Mucosa of descending colon (tissue), 3 donors: Measurements from ENCODE around the gene LOXHD1. TPM values are rescaled to one million over a fixed set of nuclear protein-coding genes. Genes with fewer than 3 reads are reported as not detected.
A peak's percentile ranks its signal among the peaks of the same experiment; 100 is the strongest.

ENCODE experiments used
- ATAC-seq: fragments of 200-7000 bp; cut with Tn5 transposase; one replicate; pipeline ENCODE4 v1.9.1; 2020; ENCODE audit warnings: mild to moderate bottlenecking, moderate library complexity
- DNase-seq, 3 donors: peaks; one replicate each; pipeline ENCODE4 v3.0.0-alpha.2; 2020
- H3K36me3 ChIP-seq: fragments of 200-600 bp; one replicate; pipeline ENCODE4 v1.8.0; 2021; ENCODE audit warnings: low read depth, mild to moderate bottlenecking
- H3K4me1 ChIP-seq: fragments of 200-600 bp; one replicate; pipeline ENCODE4 v1.8.0; 2021; ENCODE audit warnings: low read depth, mild to moderate bottlenecking
- H3K4me3 ChIP-seq: fragments of 200-600 bp; one replicate; pipeline ENCODE4 v1.8.0; 2021; ENCODE audit warnings: mild to moderate bottlenecking
- H3K9me3 ChIP-seq: fragments of 200-600 bp; one replicate; pipeline ENCODE4 v1.8.0; 2021; ENCODE audit warnings: mild to moderate bottlenecking
- CTCF ChIP-seq: fragments of 200-600 bp; IDR thresholded peaks from one replicate; pipeline ENCODE4 v1.8.0; 2022; ENCODE audit warnings: antibody characterized with exemption, mild to moderate bottlenecking
- intact Hi-C, 2 donors: fragments of 100-400 bp; cut with DNase I in 1 of 2; cut with micrococcal nuclease in 1 of 2; formaldehyde crosslinking; loops; one replicate each; pipeline versions ENCODE4 v1.11.0 to v1.11.1; 2022; cut with DNase I, micrococcal nuclease
- total RNA-seq, 3 donors: library from RNA; stranded (reverse); fragmentation: NEBNext Ultra II Directional in 2 of 3; extraction: Animal tissue kit (Norgen Biotek cat#: 25700) in 2 of 3; gene quantifications; one replicate each; pipeline versions ENCODE4 v1.2.1 to v1.2.4, GENCODE V29; 2021 to 2023
- donor health status: DM: no; HTN: no; CAD: no; lungs with moderate emphysema.
- donor health status: DM: no; HTN: no; CAD: no.
- donor health status: DM: no; HTN: yes; CAD: no.

Gene LOXHD1
- total RNA-seq, 3 donors from 2014 or later, result 0.06 TPM; not detected in 2

DNA sequence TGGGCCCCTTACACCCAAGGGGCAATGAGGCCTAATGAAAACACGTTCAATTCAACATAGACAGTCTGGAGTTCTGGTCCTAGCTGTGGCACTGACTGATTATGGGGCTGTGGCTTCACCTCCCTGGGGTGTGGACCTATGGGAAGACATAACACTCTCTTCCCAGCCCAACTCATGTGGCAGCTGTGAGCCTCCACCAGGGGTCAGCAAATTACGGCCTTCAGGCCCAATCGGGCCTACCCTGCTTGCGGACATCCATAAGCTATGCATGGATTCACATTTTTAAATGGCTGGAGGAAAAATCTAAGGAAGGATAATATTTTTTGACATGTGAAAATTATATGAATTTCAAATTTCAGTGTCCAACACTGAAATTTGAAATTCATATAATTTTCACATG, 101.3 kb downstream of the LOXHD1 start:
- no peak for ATAC-seq
- H3K4me3 ChIP-seq, result no peak overlapping the region
- TF ChIP-seq CTCF, result no peak
- no peaks in the 10 kb centered on the region for H3K4me1 ChIP-seq
- H3K9me3 ChIP-seq, result no peaks in the 10 kb centered on the region
- peak in 1 of 3 donors; percentile 14 for DNase-seq
- intact Hi-C loops, result no loop called here
- H3K36me3 ChIP-seq, result no peaks in the 10 kb centered on the region

DNA sequence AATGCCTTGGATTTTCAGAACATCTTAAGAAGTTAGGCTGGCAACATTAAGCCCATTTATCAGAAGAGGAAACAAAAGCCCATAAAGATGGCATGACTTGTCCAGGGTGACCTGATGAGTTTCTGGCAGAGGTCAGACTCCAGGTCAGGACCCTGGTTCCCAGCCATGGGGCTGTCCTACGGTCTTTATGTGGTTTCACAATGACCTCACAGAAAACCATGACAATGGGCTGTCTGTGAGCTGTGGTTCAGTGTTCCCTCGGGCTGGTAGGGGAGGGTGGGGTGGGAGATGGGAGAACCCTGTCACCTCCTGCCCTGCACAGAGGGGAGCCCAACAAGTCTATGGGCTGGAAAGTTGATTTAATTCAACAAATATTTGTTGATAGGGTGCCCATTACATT, 101.8 kb downstream of the LOXHD1 start:
- TF ChIP-seq CTCF, result no peak
- Histone ChIP-seq H3K36me3 (no peaks in the 10 kb centered on the region), H3K4me1 (no peaks in the 10 kb centered on the region), H3K4me3 (no peak overlapping the region), H3K9me3 (no peaks in the 10 kb centered on the region)
- intact Hi-C loops, result no loop called here
- DNase-seq, result no peak
- no peak for ATAC-seq

- no peak for TF ChIP-seq CTCF
- intact Hi-C loops, result no loop called here
- ATAC-seq (no peak), DNase-seq (no peak)
- Histone ChIP-seq H3K4me3 (no peak overlapping the region), H3K4me1 (no peaks in the 10 kb centered on the region), H3K36me3 (no peaks in the 10 kb centered on the region), H3K9me3 (no peaks in the 10 kb centered on the region)
These were observed 102.5 kb downstream of the LOXHD1 start for GRCh38 chr18:46554406-46555080.

GRCh38 chr18:46550609-46551008, 106.4 kb downstream of the LOXHD1 start:
- Histone ChIP-seq H3K4me3 (no peak overlapping the region), H3K36me3 (no peaks in the 10 kb centered on the region), H3K9me3 (no peaks in the 10 kb centered on the region), H3K4me1 (no peaks in the 10 kb centered on the region)
- no peak for TF ChIP-seq CTCF
- ATAC-seq (no peak), DNase-seq (no peak)
- intact Hi-C loops, result no loop called here

GRCh38 chr18:46547520-46547919, 109.5 kb downstream of the LOXHD1 start:
- intact Hi-C loops, result no loop called here
- Histone ChIP-seq H3K36me3 (no peaks in the 10 kb centered on the region), H3K9me3 (no peaks in the 10 kb centered on the region), H3K4me1 (no peaks in the 10 kb centered on the region), H3K4me3 (no peak overlapping the region)
- no peak for ATAC-seq
- TF ChIP-seq CTCF, result no peak
- DNase-seq, result no peak
